ENCODE results near the gene C12orf56. TPM values are rescaled to one million over a fixed set of nuclear protein-coding genes. Genes with fewer than 3 reads are reported as not detected.

C12orf56 gene
- total and polyA plus RNA-seq, 3 donors from 2014 or later = 4.2 to 21.8 (median 13.1) TPM

DNA sequence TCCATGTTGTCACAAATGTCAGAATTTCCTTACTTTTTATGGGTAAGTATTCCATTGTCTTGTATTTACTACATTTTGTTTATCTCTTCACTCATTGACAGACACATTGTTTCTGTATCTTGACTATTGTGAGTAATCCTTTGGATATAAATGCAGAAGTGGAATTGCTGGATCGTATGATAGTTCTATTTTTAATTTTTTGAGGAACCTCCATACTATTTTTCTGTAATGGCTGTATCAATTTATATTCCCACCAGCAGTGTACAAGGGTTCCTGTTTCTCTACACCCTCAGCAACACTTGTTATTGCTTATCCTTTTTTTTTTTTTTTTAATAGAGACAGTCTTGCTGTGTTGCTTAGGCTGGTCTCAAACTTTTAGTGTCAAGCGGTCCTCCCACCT lies 164.9 kb downstream of the C12orf56 start:
- no peak for TF ChIP-seq POLR2A (IDR thresholded peaks at IDR 0.05)
- TF ChIP-seq, protein P1, sequence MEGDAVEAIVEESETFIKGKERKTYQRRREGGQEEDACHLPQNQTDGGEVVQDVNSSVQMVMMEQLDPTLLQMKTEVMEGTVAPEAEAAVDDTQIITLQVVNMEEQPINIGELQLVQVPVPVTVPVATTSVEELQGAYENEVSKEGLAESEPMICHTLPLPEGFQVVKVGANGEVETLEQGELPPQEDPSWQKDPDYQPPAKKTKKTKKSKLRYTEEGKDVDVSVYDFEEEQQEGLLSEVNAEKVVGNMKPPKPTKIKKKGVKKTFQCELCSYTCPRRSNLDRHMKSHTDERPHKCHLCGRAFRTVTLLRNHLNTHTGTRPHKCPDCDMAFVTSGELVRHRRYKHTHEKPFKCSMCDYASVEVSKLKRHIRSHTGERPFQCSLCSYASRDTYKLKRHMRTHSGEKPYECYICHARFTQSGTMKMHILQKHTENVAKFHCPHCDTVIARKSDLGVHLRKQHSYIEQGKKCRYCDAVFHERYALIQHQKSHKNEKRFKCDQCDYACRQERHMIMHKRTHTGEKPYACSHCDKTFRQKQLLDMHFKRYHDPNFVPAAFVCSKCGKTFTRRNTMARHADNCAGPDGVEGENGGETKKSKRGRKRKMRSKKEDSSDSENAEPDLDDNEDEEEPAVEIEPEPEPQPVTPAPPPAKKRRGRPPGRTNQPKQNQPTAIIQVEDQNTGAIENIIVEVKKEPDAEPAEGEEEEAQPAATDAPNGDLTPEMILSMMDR (IDR thresholded peaks at IDR 0.05) = no peak
- Histone ChIP-seq H3K9me3 (no peaks in the 10 kb centered on the region), H3K4me1 (peaks cover 5% of the 10 kb centered on the region), H3K36me3 (ENCODE audit: low read depth, missing control alignments) (no peaks in the 10 kb centered on the region), H3K4me3 (no peak overlapping the region), H3K27ac (no peak overlapping the region), H3K27me3 (no peaks in the 10 kb centered on the region)
- WGBS, 2 donors = 20 to 69% methylated on average over 2 of the region's 2 CpGs
- intact Hi-C loops (cut with DNase I; ENCODE audit: low total_unique reads) = no loop called here
- no peak for DNase-seq

DNA sequence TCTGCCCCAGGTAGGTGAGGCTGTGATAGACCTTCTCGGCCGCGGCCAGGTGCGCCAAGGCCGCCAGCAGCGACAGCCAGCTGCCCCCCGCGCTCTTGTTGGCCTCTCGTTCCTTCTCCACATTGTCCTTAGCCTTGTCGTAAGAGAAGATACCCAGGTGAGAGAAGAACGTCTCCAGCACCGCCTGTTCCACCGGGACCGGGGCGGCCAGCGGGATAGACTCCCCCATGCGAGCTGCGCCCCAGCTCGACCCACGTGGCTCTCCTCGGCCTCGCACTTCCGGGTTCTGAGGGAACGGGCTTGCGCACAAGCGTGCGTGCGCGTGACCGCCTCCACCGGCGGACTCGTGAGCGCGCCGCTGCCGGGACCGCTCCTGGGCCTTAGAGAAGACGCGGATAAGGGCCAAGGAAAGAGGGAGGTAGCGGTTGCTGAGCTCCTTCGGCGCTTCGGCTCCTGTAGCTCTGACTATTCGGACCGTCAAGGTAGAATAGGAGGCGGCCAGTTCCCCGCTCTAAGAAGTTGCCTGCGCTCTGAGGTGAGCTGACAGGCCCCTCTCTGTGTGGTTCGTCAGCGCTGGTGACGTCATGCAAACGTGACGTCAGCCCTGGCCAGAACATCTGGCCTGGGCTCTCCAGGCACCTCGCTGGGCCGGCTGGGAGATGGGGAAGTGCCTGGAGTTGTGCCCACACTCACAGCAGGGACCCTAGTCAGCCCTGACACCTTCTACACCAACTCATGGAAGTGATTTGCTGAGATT lies 168.4 kb downstream of the C12orf56 start, which contains the start of gene KICS2:
Gene KICS2, minus strand, starts transcription at position 288 of the 757 bp plus-strand sequence. Its CDS starts 59 bp downstream, at position 229.
- DNase-seq = peak; percentile 97
- Histone ChIP-seq H3K9me3 (no peaks in the 10 kb centered on the region), H3K27me3 (no peaks in the 10 kb centered on the region), H3K4me3 (peak within 1 kb of the TSS; percentile 77 to 78), H3K4me1 (peaks cover 6% of the 10 kb centered on the region), H3K27ac (peak within 1 kb of the TSS; percentile 93 to 96), H3K36me3 (ENCODE audit: low read depth, missing control alignments) (no peaks in the 10 kb centered on the region)
- 0 to 1% methylated on average over 10 to 56 of the region's 56 CpGs for WGBS, 2 donors
- intact Hi-C loops (cut with DNase I; ENCODE audit: low total_unique reads) = no loop called here
- peak; percentile 64 for TF ChIP-seq POLR2A (IDR thresholded peaks at IDR 0.05)
- TF ChIP-seq, protein P1 (IDR thresholded peaks at IDR 0.05) = peak in 1 of 3 experiments; percentile 1

DNA sequence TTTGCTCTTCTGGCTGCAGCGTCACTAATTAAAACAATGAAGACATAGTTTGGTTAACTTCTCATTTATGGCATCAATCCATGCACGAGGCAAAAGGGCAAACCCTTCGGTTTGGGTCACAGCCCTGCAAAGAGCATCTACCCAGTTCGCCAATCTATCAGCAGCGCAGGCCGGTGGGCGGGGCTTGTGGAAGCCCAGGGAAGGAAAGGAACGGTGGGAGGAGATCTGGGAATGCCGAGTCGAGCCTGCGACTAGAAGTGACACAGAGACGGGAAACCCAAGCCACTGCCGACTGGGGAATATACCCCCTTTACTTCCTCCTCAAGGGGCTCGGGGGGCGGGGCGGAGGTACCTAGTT lies 168.9 kb downstream of the C12orf56 start:
- peak overlapping the region; percentile 77 to 78 for H3K4me3 ChIP-seq
- H3K9me3 ChIP-seq = no peaks in the 10 kb centered on the region
- intact Hi-C loops (cut with DNase I; ENCODE audit: low total_unique reads) = no loop called here
- TF ChIP-seq POLR2A (IDR thresholded peaks at IDR 0.05) = no peak
- TF ChIP-seq, protein P1 (IDR thresholded peaks at IDR 0.05) = no peak
- peak overlapping the region; percentile 93 to 96 for H3K27ac ChIP-seq
- DNase-seq = peak; percentile 95
- peaks cover 6% of the 10 kb centered on the region for H3K4me1 ChIP-seq
- 0% methylated on average over 12 to 16 of the region's 16 CpGs for WGBS, 2 donors
- no peaks in the 10 kb centered on the region for H3K36me3 ChIP-seq (ENCODE audit: low read depth, missing control alignments)
- H3K27me3 ChIP-seq = no peaks in the 10 kb centered on the region

DNA sequence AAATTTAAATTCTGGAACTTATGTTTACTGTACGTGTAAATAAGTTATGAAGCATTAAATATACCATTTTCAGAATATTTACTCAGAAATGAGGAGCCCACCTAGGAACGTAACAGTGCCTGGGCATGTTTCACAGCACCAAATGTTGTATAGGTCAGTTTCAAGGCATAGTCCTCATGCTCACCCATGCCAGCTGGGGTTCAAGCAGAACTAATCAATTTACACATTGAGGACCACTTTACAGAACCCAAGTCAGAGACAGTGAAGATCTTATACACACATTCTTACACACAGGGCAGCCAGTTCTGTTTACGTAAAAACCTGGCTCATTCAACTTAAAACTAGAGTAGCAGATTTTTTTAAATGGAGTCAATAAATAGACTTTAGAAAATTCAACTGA lies 170.5 kb downstream of the C12orf56 start:
- Histone ChIP-seq H3K36me3 (ENCODE audit: low read depth, missing control alignments) (no peaks in the 10 kb centered on the region), H3K27ac (no peak overlapping the region), H3K4me3 (no peak overlapping the region), H3K27me3 (no peaks in the 10 kb centered on the region), H3K4me1 (peaks cover 6% of the 10 kb centered on the region), H3K9me3 (no peaks in the 10 kb centered on the region)
- intact Hi-C loops (cut with DNase I; ENCODE audit: low total_unique reads) = no loop called here
- no peak for TF ChIP-seq POLR2A (IDR thresholded peaks at IDR 0.05)
- DNase-seq = no peak
- 89 to 90% methylated on average over 3 of the region's 3 CpGs for WGBS, 2 donors

DNA sequence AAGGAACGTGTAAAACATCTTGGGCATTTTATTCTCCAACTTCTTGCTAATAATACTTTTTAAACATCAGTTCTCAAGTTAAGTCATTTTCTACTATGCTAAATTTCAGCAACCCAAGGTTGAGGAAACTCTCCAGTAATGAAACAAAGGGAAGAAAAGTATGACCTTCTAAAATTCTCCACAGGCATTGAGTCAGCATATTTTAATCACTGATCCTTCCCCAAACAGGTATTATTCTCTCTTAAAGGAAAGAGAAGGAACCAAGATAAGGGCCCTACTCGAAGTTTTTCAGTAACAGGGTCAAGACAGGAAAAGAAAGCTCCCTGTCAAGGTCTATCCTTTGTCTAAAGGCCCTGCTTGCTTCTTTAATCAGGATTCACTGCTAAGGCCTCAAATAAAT lies 171.4 kb downstream of the C12orf56 start:
- TF ChIP-seq, protein P1 (IDR thresholded peaks at IDR 0.05) = no peak
- TF ChIP-seq POLR2A (IDR thresholded peaks at IDR 0.05) = no peak
- no peak for DNase-seq
- H3K4me1 ChIP-seq = peaks cover 6% of the 10 kb centered on the region
- intact Hi-C loops (cut with DNase I; ENCODE audit: low total_unique reads) = no loop called here
- H3K9me3 ChIP-seq = no peaks in the 10 kb centered on the region
- no peak overlapping the region for H3K4me3 ChIP-seq
- 46 to 48% methylated on average over 2 of the region's 2 CpGs for WGBS, 2 donors
- H3K27me3 ChIP-seq = no peaks in the 10 kb centered on the region
- H3K36me3 ChIP-seq (ENCODE audit: low read depth, missing control alignments) = no peaks in the 10 kb centered on the region
- H3K27ac ChIP-seq = peak overlapping the region in 1 of 2 donors; percentile 5
